ENCODE measurements around the gene SCN10A.

The SCN10A gene

DNA sequence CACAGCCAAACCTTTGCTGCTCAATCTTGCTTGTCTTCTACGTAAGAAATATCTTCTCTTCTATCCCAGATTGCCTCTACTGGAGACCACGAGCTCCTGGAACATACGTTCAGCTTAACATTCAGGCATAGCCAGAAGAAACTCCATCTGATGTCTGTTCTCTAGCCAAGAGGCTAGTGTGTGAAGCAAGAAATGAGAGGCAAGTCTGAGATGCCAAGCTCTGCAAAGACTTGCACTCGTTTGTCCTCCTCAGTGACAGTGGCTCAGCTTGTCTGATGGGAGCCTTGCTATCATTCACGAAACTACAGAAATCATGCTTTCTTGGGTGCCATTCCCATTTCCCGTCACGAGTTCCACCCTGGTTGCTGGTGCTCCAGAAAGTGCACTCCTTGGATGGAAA is at the start of gene SCN10A:
Gene SCN10A, minus strand, starts transcription at position 192 of the 400 bp plus-strand sequence. CDS start 22,207 bp downstream, outside the sequence.
- TF ChIP-seq, protein P1, sequence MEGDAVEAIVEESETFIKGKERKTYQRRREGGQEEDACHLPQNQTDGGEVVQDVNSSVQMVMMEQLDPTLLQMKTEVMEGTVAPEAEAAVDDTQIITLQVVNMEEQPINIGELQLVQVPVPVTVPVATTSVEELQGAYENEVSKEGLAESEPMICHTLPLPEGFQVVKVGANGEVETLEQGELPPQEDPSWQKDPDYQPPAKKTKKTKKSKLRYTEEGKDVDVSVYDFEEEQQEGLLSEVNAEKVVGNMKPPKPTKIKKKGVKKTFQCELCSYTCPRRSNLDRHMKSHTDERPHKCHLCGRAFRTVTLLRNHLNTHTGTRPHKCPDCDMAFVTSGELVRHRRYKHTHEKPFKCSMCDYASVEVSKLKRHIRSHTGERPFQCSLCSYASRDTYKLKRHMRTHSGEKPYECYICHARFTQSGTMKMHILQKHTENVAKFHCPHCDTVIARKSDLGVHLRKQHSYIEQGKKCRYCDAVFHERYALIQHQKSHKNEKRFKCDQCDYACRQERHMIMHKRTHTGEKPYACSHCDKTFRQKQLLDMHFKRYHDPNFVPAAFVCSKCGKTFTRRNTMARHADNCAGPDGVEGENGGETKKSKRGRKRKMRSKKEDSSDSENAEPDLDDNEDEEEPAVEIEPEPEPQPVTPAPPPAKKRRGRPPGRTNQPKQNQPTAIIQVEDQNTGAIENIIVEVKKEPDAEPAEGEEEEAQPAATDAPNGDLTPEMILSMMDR (IDR thresholded peaks at IDR 0.05; ENCODE audit: low read depth, low read length), result no peak
- no peak for DNase-seq (ENCODE audit: extremely low read depth, low read depth)

DNA sequence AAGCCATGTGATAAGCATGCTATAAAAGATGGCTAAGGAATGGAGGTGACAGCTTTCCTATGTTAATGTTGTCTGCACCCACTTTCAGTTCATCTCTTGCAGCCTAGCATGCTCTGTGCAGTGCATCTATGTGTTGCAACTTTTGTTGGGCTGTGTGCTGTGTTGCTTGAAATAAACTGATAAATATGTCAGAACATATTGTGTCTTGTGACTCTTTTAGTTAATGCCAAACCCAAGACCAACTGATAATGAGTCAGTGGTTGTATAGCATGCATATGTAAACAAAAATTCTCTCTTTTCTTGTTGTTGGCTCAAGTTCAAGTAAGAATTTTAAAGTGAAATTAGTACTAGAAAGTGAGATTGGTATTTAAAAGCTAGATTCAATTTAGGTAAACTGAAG is 37.0 kb upstream of the SCN10A start:
- TF ChIP-seq, protein P1 (IDR thresholded peaks at IDR 0.05; ENCODE audit: low read depth, low read length), result no peak
- no peak for DNase-seq (ENCODE audit: extremely low read depth, low read depth)

DNA sequence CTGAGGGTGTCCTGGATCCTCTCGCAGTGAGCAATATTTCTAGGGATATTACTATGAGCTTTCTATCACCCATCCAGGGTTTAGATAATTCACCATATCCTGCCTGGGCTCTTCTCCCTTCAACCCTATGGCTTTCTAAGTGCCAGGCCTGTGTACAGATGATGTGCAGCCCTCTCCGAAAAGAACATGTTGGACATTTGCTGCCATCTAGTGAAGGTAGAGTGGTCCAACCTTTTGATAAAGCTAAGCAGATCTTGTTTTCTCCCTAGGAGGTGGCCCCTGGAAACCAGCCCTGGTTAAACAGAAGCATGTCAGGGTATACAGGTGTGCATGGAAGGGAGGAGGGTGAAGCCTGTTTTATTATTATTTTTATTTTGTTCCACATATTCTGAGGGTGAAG is 27.9 kb upstream of the SCN10A start:
- peak; percentile 37 for DNase-seq (ENCODE audit: extremely low read depth, low read depth)
- TF ChIP-seq, protein P1 (IDR thresholded peaks at IDR 0.05; ENCODE audit: low read depth, low read length), result peak; percentile 70

DNA sequence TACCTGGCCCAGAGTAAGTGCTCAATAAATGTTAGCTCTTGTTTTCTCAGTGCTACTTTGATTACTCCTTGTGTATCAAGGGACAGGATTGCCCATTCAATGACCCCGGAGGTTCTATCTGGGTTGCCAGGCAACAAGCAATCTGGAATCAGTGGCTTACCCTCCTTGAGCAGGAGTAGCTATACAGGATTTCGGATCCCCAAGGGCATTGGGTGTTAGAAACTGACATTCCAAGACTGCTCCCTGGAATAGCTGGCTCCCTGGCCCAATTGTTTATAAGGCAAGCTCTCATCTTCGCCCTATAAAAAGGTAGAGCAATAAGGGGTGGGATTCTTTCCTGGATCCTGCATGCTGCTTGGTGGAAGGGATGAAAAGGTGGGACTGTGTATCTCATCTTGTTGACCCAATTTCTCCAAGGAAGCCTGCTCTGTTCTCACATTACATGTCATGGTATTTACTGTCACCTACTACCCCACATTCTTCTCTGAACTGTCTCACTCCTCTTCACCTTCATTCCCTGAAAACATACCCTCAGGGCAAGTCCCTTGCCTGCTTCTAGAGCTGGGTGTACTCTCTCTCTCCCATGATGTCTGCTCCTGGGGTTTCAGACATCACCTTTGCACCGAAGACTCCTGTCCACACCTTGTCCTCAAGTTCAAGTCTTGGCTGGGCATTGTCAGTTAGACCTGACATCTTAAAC is 26.4 kb upstream of the SCN10A start:
- TF ChIP-seq, protein P1 (IDR thresholded peaks at IDR 0.05; ENCODE audit: low read depth, low read length), result no peak
- no peak for DNase-seq (ENCODE audit: extremely low read depth, low read depth)

DNA sequence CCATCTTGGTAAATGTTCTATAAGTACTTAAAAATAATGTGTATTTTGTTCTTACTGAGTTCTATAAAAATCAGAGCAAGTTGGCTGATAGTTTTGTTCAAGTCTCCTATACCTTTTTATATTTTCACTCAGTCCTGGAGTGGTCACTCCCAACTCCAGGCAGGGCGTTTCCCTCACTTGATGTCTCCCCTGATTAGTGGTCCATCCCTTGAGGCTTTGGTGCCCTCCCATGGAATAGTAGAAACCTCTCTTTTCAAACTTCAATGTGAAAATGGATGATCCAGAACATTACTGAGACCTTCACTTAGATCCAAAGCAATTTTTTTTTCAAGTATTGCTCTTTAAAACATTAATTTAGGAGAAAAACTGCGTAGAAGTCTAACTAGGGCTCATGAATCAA is 25.0 kb upstream of the SCN10A start:
- TF ChIP-seq, protein P1 (IDR thresholded peaks at IDR 0.05; ENCODE audit: low read depth, low read length), result no peak; the same call in 1 of the 2 replicates
- no peak for DNase-seq (ENCODE audit: extremely low read depth, low read depth)

DNA sequence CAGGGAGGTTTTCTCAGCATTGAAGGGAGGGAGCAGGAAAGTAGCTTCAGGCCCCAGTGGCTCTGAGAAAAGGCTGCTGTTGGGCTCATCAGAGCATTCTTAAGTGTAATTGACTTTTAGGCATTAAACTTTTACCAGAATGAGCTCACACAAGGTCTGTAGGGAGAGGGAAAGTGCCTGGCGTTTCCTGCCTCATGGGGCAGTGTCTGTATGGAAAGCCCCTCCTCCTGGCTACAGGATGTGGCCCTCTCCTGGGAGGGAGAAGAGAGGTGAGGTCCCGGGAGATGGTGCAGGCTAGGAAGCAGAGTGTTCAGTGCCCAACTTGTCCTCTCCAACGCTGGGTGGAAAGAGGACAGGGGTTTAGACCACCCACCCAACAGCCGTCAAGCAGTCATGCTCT is 21.3 kb upstream of the SCN10A start:
- no peak for DNase-seq (ENCODE audit: extremely low read depth, low read depth)
- TF ChIP-seq, protein P1 (IDR thresholded peaks at IDR 0.05; ENCODE audit: low read depth, low read length), result no peak

DNA sequence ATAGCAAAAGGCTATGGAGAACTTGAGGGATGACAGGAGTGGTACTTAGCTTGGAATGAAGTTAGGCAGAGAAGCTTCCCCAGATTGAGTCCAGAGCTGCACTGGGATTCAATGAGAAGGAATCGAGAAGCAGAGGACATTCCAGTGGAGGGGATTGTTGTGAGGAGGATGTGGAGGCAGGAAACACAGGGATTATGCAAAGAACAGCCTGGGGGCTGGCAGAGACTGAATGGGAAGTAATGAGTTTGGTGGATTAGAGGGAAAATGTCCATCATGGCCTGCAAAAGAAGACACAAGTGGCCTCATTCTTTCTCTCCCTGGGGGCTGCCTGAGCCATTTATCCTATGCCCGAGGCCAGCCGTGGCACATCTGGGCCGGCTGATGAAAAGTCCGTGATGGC is 20.5 kb upstream of the SCN10A start:
- TF ChIP-seq, protein P1 (IDR thresholded peaks at IDR 0.05; ENCODE audit: low read depth, low read length), result no peak
- DNase-seq (ENCODE audit: extremely low read depth, low read depth), result no peak

Measured in AG09319 (cell line).